Measurements from ENCODE around the gene SUPT3H.
"Not testable (repeated sequence)": the region's sequence is repeated elsewhere in the genome, so short reads cannot be mapped to it uniquely, and the experiment has no call there.

Gene SUPT3H

DNA sequence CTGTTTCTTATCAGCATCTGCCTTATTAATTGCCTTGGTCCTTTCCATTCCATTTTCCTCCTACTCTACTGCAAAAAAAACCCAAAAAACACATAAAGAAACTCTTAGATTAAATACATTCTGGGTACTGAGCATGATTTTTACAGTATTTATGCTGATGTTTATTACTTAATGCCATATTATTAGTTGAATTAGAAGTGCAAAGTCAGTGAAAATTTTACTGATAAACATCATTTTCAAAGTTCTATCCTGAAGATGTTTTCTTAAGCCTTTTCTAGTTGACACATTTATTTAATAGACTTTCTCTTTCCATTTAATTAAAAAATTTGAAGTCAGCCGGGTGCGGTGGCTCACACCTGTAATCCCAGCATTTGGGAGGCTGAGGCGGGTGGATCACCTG is 285.6 kb downstream of the SUPT3H start:
- no peaks in the 10 kb centered on the region for H3K27me3 Mint-ChIP-seq (ENCODE audit: low read depth)
- H3K4me3 Mint-ChIP-seq = no peak overlapping the region
- H3K36me3 Mint-ChIP-seq (ENCODE audit: low read depth) = no peaks in the 10 kb centered on the region
- no peak overlapping the region for H3K27ac Mint-ChIP-seq
- H3K4me1 Mint-ChIP-seq (ENCODE audit: low read depth) = no peaks in the 10 kb centered on the region
- peaks cover 3% of the 10 kb centered on the region for H3K9me3 Mint-ChIP-seq

DNA sequence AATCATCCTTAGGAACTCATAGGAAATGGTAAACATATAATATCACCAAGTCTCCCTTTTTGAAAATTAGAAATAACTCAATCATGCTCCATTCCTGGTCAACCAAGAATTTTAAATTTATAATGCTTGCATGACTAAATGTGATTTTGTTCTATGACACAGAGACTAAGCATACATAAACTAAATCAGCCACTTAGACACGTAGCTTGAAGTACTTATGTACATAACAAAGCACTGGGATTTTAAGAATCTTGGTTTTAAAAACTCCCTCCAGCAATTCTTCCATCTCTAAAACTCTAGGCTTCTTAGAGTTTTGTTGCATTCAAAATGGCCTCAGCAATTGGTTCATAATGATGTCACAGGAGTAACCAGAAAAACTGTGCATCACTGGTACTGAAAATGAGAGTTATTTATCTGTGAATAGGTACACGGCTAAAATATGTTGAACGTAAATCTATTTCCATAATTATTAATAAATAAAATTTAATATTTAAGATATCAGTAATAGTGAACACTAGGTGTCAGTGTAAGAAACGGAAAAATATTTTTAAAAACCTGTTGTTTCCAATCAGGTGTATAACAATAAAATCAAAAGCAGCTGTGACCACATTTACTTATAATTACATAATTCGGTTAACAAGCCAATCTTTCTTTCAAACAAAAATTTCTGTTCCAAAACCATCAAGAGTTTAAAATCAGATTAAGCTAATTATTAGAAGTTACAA is 291.2 kb downstream of the SUPT3H start:
- no peak overlapping the region for H3K27ac Mint-ChIP-seq
- H3K9me3 Mint-ChIP-seq = peaks cover 8% of the 10 kb centered on the region
- H3K27me3 Mint-ChIP-seq (ENCODE audit: low read depth) = no peaks in the 10 kb centered on the region
- H3K4me3 Mint-ChIP-seq = no peak overlapping the region
- H3K36me3 Mint-ChIP-seq (ENCODE audit: low read depth) = no peaks in the 10 kb centered on the region
- H3K4me1 Mint-ChIP-seq (ENCODE audit: low read depth) = no peaks in the 10 kb centered on the region

DNA sequence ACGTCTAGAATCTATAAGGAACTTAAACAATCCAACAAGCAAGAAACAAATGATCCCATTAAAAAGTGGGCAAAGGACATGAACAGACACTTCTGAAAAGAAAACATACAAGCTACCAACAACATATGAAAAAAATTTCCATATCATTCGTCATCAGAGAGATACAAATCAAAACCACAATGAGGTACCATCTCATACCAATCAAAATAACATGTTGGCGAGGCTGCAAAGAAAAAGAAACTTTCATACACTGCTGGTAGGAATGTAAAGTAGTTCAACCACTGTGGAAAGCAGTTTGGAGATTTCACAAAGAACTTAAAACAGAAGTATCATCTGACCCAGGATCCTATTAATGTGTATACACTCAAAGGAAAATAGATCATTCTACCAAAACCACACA is 293.5 kb downstream of the SUPT3H start:
- Mint-ChIP-seq H3K36me3 (ENCODE audit: low read depth) (peaks cover 7% of the 10 kb centered on the region), H3K4me1 (ENCODE audit: low read depth) (no peaks in the 10 kb centered on the region), H3K9me3 (peaks cover 17% of the 10 kb centered on the region), H3K27ac (no peak overlapping the region), H3K27me3 (ENCODE audit: low read depth) (no peaks in the 10 kb centered on the region), H3K4me3 (no peak overlapping the region)

DNA sequence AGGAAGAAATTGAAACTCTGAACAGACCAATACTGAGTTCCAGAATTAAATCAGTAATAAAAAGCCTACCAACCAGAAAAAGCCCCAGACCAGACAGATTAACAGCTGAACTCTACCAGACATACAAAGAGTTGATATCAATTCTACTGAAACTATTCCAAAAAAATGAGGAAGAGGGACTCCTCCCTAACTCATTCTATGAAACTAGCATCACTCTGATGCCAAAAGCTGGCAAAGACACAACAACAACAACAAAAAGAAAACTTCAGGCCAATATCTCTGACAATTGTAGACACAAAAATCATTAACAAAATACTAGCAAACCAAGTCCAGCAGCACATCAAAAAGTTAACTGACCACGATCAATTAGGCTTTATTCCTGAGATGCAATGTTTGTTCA is 295.6 kb downstream of the SUPT3H start:
- Mint-ChIP-seq H3K27me3 (ENCODE audit: low read depth) (no peaks in the 10 kb centered on the region), H3K4me3 (no peak overlapping the region), H3K27ac (no peak overlapping the region), H3K4me1 (ENCODE audit: low read depth) (no peaks in the 10 kb centered on the region), H3K9me3 (peaks cover 32% of the 10 kb centered on the region), H3K36me3 (ENCODE audit: low read depth) (peaks cover 16% of the 10 kb centered on the region)

DNA sequence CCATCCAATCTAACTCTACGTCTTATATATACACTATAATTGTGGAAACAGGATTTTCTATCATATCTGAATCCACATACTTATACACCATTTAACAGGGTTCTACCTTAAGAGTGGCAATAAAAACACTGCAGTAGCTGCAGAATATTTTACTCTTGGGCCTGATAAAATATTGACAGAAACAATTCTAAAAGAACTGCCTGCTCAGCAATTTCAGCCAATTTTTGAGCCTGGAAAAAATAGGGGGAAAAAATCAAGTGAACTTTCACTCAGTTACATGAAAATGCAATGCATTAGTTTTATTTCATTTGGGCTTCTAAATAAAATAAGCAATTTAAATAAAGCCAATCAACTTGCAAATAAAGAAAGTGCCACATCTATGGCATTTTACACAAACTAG is 296.1 kb downstream of the SUPT3H start:
- H3K27ac Mint-ChIP-seq = no peak overlapping the region
- no peaks in the 10 kb centered on the region for H3K27me3 Mint-ChIP-seq (ENCODE audit: low read depth)
- H3K4me1 Mint-ChIP-seq (ENCODE audit: low read depth) = no peaks in the 10 kb centered on the region
- peaks cover 36% of the 10 kb centered on the region for H3K9me3 Mint-ChIP-seq
- H3K36me3 Mint-ChIP-seq (ENCODE audit: low read depth) = peaks cover 18% of the 10 kb centered on the region
- H3K4me3 Mint-ChIP-seq = no peak overlapping the region

DNA sequence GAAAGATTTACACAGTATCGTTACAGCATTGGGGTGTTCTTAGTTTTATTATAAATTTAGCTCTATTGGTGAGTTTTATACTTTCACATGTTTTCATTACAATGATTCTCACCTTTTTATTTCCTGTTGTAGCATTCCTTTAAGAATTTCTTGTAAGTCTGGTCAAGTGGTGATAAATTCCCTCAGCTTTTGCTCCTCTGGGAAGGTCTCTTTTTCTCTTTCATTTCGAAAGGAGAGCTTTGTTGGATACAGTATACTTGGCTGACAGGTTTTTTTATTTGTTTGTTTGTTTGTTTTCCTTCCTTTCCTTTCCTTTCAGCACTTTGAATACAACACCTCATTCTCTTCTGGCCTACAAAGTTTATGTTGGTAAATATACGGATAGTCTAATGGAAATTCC is 299.3 kb downstream of the SUPT3H start:
- peaks cover 18% of the 10 kb centered on the region for H3K36me3 Mint-ChIP-seq (ENCODE audit: low read depth)
- H3K27ac Mint-ChIP-seq = no peak overlapping the region
- peaks cover 4% of the 10 kb centered on the region for H3K4me1 Mint-ChIP-seq (ENCODE audit: low read depth)
- peaks cover 31% of the 10 kb centered on the region for H3K9me3 Mint-ChIP-seq
- H3K4me3 Mint-ChIP-seq = no peak overlapping the region
- H3K27me3 Mint-ChIP-seq (ENCODE audit: low read depth) = no peaks in the 10 kb centered on the region

DNA sequence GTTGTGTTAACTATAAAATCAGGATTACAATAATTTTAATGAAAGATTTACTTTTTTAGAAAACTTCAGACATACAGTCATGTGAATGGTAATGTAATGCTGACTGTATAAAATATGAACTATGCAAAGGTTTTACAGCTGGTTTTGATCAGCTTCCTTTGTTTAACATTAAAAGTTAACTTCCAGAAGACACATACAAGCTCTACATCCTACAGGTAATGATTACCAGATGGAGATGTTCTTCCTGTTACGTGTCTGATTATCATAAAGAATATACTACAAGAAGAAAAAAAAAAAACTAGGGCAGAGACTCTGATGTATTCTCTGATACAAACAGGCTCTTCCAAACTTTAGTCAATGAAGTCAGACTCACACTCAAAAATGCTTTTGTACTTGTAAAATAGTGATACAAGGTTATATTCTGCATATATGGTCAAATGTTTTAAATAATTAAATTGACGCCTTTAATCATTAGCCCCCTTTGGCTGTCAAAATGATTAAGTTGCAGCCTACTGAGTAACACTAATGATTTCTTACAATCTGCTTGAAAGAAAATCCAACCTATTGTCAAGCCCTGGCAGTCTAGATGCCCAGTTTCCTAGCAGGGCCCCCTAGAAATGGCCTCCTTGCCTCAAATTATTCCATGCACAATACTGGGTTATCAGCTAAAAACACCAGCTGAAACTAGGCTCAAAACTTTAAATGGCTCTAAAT is 301.4 kb downstream of the SUPT3H start:
- Mint-ChIP-seq H3K36me3 (ENCODE audit: low read depth) (peaks cover 18% of the 10 kb centered on the region), H3K4me3 (no peak overlapping the region), H3K9me3 (peaks cover 31% of the 10 kb centered on the region), H3K4me1 (ENCODE audit: low read depth) (peaks cover 9% of the 10 kb centered on the region), H3K27ac (no peak overlapping the region), H3K27me3 (ENCODE audit: low read depth) (no peaks in the 10 kb centered on the region)

DNA sequence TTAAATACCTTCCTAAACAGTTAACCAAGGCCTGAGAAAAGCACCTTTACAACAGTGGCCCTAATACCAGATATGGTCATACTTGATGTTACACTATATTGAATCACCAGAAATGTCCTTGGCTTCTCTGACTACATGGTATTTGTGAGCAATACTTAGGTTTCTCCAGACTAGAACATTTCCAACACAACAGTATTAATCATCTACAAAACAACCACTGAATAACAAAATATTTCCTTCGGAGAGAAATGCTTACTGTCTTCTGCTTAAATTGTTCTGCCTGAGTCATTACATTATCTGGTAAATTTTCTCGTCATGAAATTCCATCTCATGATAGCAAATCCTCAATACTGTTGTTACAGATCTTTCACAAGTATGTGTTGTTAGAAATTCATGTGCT is 302.5 kb downstream of the SUPT3H start:
- Mint-ChIP-seq H3K4me1 (ENCODE audit: low read depth) (peaks cover 9% of the 10 kb centered on the region), H3K4me3 (no peak overlapping the region), H3K27me3 (ENCODE audit: low read depth) (no peaks in the 10 kb centered on the region), H3K9me3 (peaks cover 31% of the 10 kb centered on the region), H3K27ac (no peak overlapping the region), H3K36me3 (ENCODE audit: low read depth) (peaks cover 18% of the 10 kb centered on the region)

DNA sequence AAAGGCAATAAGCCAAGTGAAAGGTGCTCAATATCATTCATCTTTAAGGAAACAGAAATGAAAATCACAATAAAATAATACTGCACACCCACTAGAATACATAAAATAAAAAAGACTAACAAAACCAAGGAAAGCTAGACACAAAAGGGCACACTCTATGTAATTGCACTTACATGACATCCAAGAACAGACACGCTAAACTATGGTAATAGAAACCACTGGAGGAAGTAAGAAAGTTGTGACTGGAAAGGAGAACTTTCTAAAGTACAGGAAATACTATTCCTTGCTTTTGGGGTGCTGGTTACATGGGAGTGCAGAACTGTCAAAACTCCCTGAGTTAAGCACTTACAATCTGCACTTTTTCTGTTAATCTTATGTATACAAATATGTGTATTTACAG is 303.3 kb downstream of the SUPT3H start:
- Mint-ChIP-seq H3K4me3 (no peak overlapping the region), H3K27ac (no peak overlapping the region), H3K27me3 (ENCODE audit: low read depth) (no peaks in the 10 kb centered on the region), H3K9me3 (peaks cover 24% of the 10 kb centered on the region), H3K4me1 (ENCODE audit: low read depth) (peaks cover 9% of the 10 kb centered on the region), H3K36me3 (ENCODE audit: low read depth) (peaks cover 12% of the 10 kb centered on the region)

DNA sequence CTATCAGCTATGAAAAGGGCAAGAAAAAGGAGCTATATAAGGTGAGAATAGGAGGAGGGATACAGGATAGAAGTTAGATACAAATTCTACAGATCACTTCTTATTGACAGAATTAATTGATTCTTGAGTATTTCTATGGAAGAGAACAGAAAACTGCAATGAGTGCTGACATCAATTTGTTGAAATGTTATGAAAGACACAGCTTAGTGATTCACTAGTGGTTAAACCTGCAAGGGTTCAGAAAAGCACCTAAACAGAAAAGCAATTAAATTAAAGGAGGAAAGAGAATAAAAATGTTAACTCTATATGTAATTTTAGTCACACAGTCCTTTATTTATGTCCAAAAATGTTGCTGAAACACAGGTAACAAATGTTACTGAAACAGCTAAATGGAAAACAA is 304.0 kb downstream of the SUPT3H start:
- H3K27me3 Mint-ChIP-seq (ENCODE audit: low read depth) = no peaks in the 10 kb centered on the region
- H3K27ac Mint-ChIP-seq = no peak overlapping the region
- no peak overlapping the region for H3K4me3 Mint-ChIP-seq
- H3K36me3 Mint-ChIP-seq (ENCODE audit: low read depth) = peaks cover 10% of the 10 kb centered on the region
- peaks cover 17% of the 10 kb centered on the region for H3K9me3 Mint-ChIP-seq
- peaks cover 9% of the 10 kb centered on the region for H3K4me1 Mint-ChIP-seq (ENCODE audit: low read depth)

DNA sequence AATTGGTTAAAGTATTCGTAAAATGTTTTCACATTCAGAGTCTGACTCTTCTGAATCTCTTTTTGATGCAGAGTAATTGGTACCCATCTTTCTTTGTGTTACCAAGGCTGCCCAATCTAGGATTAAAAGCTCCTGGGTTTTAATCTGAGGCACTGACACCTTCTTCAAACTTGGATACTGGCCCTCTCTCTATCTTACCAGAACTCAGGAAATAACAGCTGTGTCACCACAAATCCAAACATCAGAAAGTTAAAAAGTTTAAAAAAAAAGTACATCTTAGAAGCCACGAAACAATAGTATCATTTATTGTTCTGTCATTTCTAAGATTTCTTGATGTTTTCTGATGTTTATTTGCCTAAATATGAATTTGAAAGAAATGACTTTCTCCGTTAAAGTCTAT is 305.1 kb downstream of the SUPT3H start:
- Mint-ChIP-seq H3K27me3 (ENCODE audit: low read depth) (no peaks in the 10 kb centered on the region), H3K9me3 (peaks cover 6% of the 10 kb centered on the region), H3K27ac (no peak overlapping the region), H3K36me3 (ENCODE audit: low read depth) (peaks cover 3% of the 10 kb centered on the region), H3K4me1 (ENCODE audit: low read depth) (peaks cover 9% of the 10 kb centered on the region), H3K4me3 (no peak overlapping the region)

DNA sequence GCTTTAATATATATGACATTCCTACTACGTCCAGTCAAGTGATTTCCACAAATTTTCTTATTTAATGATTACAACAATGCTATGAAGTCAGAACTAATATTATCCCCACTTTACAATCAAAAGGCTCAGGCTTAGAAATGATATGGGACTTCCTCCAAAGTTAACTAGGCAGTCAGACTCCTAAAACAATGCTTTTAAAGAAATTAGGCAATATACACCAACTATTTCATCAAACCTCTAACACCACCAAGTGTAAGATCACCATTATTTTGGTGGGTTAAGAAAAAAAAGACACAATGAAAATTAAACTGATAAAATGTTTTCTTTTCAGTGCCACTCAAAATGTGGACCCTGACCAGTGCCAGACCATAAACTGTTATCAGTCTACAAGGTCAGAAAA is 305.7 kb downstream of the SUPT3H start:
- H3K4me1 Mint-ChIP-seq (ENCODE audit: low read depth) = peaks cover 9% of the 10 kb centered on the region
- H3K27me3 Mint-ChIP-seq (ENCODE audit: low read depth) = no peaks in the 10 kb centered on the region
- H3K36me3 Mint-ChIP-seq (ENCODE audit: low read depth) = peaks cover 2% of the 10 kb centered on the region
- H3K27ac Mint-ChIP-seq = no peak overlapping the region
- peaks cover 4% of the 10 kb centered on the region for H3K9me3 Mint-ChIP-seq
- no peak overlapping the region for H3K4me3 Mint-ChIP-seq

DNA sequence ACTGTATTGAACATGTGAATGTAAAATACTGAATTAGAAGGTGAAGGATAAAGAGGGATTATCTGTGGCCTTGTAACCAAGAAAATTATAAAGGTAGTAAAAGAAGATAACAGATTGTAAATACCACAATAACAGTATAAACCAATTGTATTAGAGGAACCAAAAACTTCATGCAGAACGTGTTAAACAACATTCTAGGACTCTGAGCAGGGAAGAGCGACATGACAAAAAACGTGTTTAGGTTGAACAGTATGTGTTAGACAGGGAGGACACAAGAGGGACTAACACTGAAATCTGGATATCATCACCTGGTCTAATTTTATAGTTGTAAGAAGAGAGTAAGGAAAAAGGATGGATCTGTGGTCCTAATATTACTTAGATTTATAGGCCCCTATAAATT is 308.6 kb downstream of the SUPT3H start:
- H3K27ac Mint-ChIP-seq = no peak overlapping the region
- H3K27me3 Mint-ChIP-seq (ENCODE audit: low read depth) = no peaks in the 10 kb centered on the region
- H3K9me3 Mint-ChIP-seq = no peaks in the 10 kb centered on the region
- no peaks in the 10 kb centered on the region for H3K36me3 Mint-ChIP-seq (ENCODE audit: low read depth)
- H3K4me1 Mint-ChIP-seq (ENCODE audit: low read depth) = peaks cover 5% of the 10 kb centered on the region
- no peak overlapping the region for H3K4me3 Mint-ChIP-seq

DNA sequence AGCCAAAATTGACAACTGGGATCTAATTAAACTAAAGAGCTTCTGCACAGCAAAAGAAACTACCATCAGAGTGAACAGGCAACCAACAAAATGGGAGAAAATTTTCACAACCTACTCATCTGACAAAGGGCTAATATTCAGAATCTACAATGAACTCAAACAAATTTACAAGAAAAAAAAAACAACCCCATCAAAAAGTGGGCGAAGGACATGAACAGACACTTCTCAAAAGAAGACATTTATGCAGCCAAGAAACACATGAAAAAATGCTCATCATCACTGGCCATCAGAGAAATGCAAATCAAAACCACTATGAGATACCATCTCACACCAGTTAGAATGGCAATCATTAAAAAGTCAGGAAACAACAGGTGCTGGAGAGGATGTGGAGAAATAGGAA is 310.3 kb downstream of the SUPT3H start:
- H3K36me3 Mint-ChIP-seq (ENCODE audit: low read depth); H3K27ac Mint-ChIP-seq; H3K4me1 Mint-ChIP-seq (ENCODE audit: low read depth); H3K4me3 Mint-ChIP-seq; H3K9me3 Mint-ChIP-seq; H3K27me3 Mint-ChIP-seq (ENCODE audit: low read depth): not testable (repeated sequence)

DNA sequence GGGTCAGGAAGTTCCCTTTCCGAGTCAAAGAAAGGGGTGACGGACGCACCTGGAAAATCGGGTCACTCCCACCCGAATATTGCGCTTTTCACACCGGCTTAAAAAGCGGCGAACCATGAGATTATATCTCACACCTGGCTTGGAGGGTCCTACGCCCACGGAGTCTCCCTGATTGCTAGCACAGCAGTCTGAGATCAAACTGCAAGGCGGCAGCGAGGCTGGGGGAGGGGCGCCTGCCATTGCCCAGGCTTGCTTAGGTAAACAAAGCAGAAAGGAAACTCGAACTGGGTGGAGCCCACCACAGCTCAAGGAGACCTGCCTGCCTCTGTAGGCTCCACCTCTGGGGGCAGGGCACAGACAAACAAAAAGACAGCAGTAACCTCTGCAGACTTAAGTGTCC is 315.1 kb downstream of the SUPT3H start:
- not testable (repeated sequence) for H3K4me3 Mint-ChIP-seq; H3K36me3 Mint-ChIP-seq (ENCODE audit: low read depth); H3K27ac Mint-ChIP-seq; H3K4me1 Mint-ChIP-seq (ENCODE audit: low read depth); H3K27me3 Mint-ChIP-seq (ENCODE audit: low read depth)
- peaks cover 23% of the 10 kb centered on the region for H3K9me3 Mint-ChIP-seq

Measured in T-helper 1 cell treated with Interleukin-12 subunit alpha and Interleukin-12 subunit beta and Interleukin-4 antibody, amounts not matched to agents 30 μg/mL and 1 μg/mL, for 36 hours (primary cell).